Myocyte (in vitro differentiated cells): Measurements from ENCODE around the gene HOOK1. TPM values are rescaled to one million over a fixed set of nuclear protein-coding genes. Genes with fewer than 3 reads are reported as not detected.

Experiments
- total RNA-seq: library from RNA; depleted of rRNA; stranded (reverse); fragments of >200 nt; gene quantifications from 2 replicates; pipeline ENCODE4 v1.2.3, GENCODE V29; 2014

The HOOK1 gene
- total RNA-seq, 1 donor from 2014 or later = not detected

Other genes with a start within 250 kb of the HOOK1 start
- gene CYP2J2, start 111.8 kb downstream of the HOOK1 start, total RNA-seq = 20.8 and 21.6 TPM in 2 replicates